Mucosa of stomach (tissue), 1 donor: ENCODE results near the gene APOBEC3B.
"Not testable (repeated sequence)": the region's sequence is repeated elsewhere in the genome, so short reads cannot be mapped to it uniquely, and the experiment has no call there.

Source experiments
- H3K27me3 ChIP-seq: one replicate; pipeline ENCODE4 v1.7.0; 2013; ENCODE audit warnings: mild to moderate bottlenecking, low read length; ENCODE audit not compliant: control insufficient read depth, insufficient read depth
- H3K36me3 ChIP-seq: one replicate; pipeline ENCODE4 v1.7.0; 2013; ENCODE audit warnings: low read length; ENCODE audit not compliant: control insufficient read depth, insufficient read depth
- H3K4me1 ChIP-seq: one replicate; pipeline ENCODE4 v1.7.0; 2013; ENCODE audit warnings: mild to moderate bottlenecking, low read length; ENCODE audit not compliant: control insufficient read depth, insufficient read depth
- H3K4me3 ChIP-seq: one replicate; pipeline ENCODE4 v1.7.0; 2013; ENCODE audit warnings: low read length
- H3K9ac ChIP-seq: one replicate; pipeline ENCODE4 v1.7.0; 2013; ENCODE audit warnings: mild to moderate bottlenecking, low read length, moderate library complexity
- H3K9me3 ChIP-seq: one replicate; pipeline ENCODE4 v1.7.0; 2013; ENCODE audit warnings: mild to moderate bottlenecking, low read length, moderate library complexity; ENCODE audit not compliant: control insufficient read depth
- donor health status: Pancreatic carcinoma.

APOBEC3B gene

GRCh38 chr22:39031434-39032295 is 49.5 kb downstream of the APOBEC3B start:
- not testable (repeated sequence) for H3K27me3 ChIP-seq

GRCh38 chr22:39037071-39037470 is 54.9 kb downstream of the APOBEC3B start:
- not testable (repeated sequence) for H3K4me1 ChIP-seq, H3K27me3 ChIP-seq, H3K9ac ChIP-seq, H3K36me3 ChIP-seq, H3K4me3 ChIP-seq, H3K9me3 ChIP-seq

More at GRCh38 chr22:39031434-39032295, 49.5 kb downstream of the APOBEC3B start:
- H3K4me3 ChIP-seq, H3K4me1 ChIP-seq, H3K36me3 ChIP-seq, H3K9me3 ChIP-seq, H3K9ac ChIP-seq: not testable (repeated sequence)

DNA sequence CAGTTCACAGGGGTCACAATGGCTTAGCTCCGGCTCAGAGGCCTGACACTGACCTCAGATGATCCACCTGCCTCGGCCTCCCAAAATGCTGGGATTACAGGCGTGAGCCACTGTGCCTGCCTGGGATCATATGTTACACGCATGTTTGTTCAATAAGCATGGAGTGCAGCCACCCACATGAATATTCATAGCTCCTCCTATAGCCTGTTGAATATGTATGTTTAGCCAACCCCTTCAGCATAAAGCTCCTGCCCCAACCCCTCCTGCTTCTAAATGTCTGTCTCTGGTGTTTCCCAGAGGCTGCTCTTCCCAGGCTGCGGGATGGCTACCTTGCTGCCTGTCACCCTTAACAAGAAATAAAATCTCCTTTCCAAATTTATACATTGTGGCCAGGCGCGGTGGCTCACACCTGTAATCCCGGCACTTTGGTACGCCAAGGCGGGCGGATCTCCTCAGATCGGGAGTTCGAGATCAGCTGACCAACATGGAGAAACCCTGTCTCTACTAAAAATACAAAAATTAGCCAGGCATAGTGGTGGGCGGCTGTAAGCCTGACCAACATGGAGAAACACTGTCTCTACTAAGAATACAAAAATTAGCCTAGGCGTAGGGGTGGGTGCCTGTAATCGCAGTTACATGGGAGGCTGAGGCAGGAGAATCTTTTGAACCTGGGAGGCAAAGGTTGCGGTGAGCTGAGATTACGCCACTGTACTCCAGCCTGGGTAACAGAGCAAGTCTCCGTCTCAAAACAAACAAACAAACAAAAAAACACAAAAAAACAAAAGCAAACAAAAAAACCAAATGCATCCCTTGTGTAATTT is 57.4 kb downstream of the APOBEC3B start:
- H3K27me3 ChIP-seq, result no peaks in the 10 kb centered on the region
- H3K4me3 ChIP-seq, result no peak overlapping the region
- no peak overlapping the region for H3K9ac ChIP-seq
- no peaks in the 10 kb centered on the region for H3K4me1 ChIP-seq
- no peaks in the 10 kb centered on the region for H3K36me3 ChIP-seq
- no peaks in the 10 kb centered on the region for H3K9me3 ChIP-seq

GRCh38 chr22:39040155-39040537 is 58.0 kb downstream of the APOBEC3B start:
- not testable (repeated sequence) for H3K9me3 ChIP-seq, H3K9ac ChIP-seq, H3K4me1 ChIP-seq, H3K27me3 ChIP-seq, H3K36me3 ChIP-seq
- H3K4me3 ChIP-seq, result peak overlapping the region; percentile 25

GRCh38 chr22:39040538-39041296 is 58.6 kb downstream of the APOBEC3B start, which contains the start of gene APOBEC3F:
APOBEC3F (plus strand) TSS chr22:39040864; CDS start chr22:39040961, 97 bp downstream.
- H3K36me3 ChIP-seq, H3K27me3 ChIP-seq, H3K4me1 ChIP-seq, H3K9me3 ChIP-seq: not testable (repeated sequence)
- Histone ChIP-seq H3K9ac (peak within 1 kb of the TSS; percentile 77), H3K4me3 (peak within 1 kb of the TSS; percentile 25)

DNA sequence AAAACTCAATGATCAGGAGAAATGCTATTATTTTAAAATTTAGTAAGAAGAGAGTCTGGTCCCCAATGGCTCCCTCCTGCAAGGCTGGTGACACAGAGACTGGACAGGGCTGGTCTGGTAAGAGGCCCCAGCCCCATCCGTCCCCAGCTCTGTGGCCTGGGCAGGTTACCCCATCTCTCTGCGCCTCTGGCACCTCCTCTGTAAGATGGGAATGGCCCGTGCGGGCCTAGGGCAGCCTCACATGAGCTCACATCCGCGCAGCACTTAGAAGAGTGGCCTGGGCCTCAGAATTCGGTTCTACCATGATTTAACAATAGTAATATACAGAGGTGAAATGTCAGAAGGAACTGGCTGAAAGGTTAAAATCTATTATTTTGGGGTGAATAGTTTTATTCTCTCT is 59.8 kb downstream of the APOBEC3B start:
- no peak overlapping the region for H3K9ac ChIP-seq
- H3K9me3 ChIP-seq, result no peaks in the 10 kb centered on the region
- H3K36me3 ChIP-seq, result no peaks in the 10 kb centered on the region
- H3K4me3 ChIP-seq, result no peak overlapping the region
- H3K27me3 ChIP-seq, result no peaks in the 10 kb centered on the region
- no peaks in the 10 kb centered on the region for H3K4me1 ChIP-seq
